HG03342 (cell line): ENCODE results near the gene FCER1G.
"Not testable (repeated sequence)": the region's sequence is repeated elsewhere in the genome, so short reads cannot be mapped to it uniquely, and the experiment has no call there.

ENCODE experiments used
- ATAC-seq: cut with Tn5 transposase; IDR thresholded peaks from one replicate; pipeline ENCODE4 v1.9.1; 2021; ENCODE audit warnings: mild to moderate bottlenecking, moderate library complexity; ENCODE audit not compliant: unreplicated experiment

Gene FCER1G

DNA sequence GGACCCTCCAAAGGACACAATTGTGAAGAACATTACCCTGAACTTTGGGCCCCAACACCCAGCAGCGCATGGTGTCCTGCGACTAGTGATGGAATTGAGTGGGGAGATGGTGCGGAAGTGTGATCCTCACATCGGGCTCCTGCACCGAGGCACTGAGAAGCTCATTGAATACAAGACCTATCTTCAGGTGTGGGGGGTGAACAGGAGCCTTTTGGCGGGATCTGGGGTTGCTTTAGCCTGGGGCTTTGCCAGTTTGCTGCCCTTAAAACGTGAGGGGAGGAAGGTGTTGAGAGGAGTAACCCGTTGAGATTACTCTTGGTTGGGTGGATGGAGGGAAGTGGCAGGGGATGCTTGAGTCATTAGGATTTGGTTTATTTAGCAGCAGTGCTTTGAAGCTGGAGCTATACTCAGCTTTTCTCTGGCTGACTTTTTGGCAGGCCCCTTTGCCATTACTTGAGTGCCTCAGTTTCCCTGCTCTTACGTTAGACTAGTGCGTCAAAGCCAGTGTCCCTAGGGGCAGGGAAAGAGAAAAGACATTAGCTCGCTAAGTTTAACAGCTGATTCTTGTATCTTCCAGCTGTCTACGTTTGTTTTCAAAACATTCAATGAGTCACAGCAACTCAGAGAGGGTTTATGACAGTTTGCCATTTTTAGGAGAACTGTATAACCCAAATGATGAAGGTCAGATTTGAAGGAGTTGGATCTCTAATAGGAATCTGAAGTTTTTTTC lies 8.5 kb upstream of the FCER1G start:
- no peak for ATAC-seq

DNA sequence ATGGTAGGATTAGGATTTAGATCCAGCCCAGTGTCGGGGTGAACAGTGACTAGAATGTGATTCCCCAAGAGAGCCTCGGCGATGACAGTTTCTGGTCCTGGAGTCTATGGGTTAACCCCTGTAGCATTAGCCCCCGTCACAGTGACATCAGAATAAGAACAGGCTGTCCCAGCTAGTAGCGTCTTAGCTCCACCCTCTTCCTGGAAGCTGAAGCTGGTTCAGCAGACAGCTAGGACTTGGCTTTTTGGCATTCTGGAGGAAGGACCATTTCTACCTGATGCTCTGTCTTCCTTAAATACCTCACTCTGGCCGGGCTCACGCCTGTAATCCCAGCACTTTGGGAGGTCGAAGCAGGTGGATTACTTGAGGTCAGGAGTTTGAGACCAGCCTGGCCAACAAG lies 7.9 kb upstream of the FCER1G start:
- no peak for ATAC-seq

DNA sequence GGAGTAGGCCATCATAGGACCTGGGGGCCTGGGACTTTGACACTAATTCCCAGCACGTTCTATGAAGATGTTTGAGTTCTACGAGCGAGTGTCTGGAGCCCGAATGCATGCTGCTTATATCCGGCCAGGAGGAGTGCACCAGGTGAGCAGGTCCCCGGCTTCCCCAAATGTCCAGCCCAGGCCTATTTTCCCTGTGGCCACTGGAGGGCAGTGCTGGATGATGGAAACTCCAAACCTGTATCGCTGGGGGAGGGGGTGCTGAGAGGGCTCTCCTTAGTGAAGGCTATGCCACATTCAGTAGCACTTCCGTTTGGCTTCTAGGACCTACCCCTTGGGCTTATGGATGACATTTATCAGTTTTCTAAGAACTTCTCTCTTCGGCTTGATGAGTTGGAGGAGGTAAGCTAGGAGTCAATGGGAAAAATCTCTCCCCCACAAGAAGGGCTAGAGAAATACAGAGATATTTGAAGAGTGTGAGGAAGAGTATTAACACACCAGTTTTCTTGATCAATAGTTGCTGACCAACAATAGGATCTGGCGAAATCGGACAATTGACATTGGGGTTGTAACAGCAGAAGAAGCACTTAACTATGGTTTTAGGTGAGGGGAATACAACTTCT lies 5.2 kb upstream of the FCER1G start:
- ATAC-seq, result no peak

DNA sequence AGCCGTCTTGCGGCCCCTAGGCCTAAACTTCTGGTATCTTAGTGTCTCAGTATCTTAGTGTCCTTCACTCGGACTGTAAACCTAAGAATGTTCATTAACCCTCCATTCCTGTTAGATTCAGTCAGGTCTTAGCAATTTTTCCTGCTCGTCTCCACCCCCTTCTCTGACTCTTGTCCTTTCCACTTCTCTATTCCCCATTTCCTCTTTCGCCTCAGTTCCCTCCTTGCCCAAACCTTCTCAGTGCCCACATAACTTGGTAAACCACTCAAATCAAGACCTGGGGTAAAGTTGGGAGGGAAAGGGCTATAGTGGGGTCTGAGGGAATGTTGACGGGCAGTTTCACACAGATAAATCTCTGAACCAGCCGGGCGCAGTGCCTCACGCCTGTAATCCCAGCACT lies 726 bp upstream of the FCER1G start:
- ATAC-seq, result no peak

DNA sequence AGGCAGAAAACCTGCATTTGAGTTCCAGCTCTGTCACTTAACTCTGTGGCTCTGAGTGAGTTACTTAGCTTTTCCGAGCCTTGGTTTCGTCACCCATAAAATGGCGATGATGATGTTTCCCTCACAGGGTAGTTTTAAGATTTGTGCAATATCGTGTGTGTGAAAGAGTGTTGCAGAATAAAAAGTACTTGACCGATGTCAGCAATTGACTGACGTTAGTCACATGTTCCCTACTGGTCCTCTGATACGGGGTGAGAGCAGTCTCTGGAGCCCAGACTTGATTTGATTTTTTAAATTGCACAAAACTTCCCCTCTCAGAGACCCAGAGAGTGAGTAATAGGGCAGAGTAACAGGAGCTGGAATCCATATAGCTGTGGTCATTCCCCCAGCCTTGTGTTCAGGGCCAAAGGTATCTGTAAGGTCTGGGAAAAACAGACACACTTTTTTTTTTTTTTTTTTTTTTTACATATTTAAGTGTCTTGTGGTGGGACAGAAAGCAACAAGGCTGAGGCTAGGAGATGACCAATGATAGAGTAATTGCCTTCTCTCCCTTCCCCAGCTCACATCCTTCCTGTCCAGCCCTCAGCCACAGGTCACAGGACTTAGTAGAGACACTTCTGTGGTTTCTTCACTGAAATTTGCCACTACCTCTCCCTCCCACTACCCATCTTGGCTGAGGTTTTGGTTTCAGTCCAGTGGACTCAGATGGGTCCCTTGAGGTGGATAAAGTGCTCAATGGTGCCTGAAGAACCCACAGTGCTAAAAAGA lies 2.0 kb downstream of the FCER1G start:
- peak; percentile 80 for ATAC-seq

DNA sequence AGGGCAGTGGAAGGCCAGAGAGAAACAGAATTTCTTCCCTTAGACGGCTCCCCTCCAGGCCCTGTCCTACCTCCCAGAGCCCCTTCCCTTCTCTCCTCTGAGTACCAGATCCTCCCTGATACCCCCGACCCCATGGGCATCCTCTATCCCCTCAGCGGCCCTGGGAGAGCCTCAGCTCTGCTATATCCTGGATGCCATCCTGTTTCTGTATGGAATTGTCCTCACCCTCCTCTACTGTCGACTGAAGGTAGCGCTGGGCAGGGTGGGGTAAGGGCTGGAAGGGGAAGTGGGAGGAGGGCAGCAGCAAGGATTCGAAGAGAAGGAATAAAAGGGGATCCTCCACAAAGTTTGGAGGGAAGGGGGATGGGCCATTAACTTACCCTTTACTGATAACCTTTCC lies 2.7 kb downstream of the FCER1G start:
- no peak for ATAC-seq

DNA sequence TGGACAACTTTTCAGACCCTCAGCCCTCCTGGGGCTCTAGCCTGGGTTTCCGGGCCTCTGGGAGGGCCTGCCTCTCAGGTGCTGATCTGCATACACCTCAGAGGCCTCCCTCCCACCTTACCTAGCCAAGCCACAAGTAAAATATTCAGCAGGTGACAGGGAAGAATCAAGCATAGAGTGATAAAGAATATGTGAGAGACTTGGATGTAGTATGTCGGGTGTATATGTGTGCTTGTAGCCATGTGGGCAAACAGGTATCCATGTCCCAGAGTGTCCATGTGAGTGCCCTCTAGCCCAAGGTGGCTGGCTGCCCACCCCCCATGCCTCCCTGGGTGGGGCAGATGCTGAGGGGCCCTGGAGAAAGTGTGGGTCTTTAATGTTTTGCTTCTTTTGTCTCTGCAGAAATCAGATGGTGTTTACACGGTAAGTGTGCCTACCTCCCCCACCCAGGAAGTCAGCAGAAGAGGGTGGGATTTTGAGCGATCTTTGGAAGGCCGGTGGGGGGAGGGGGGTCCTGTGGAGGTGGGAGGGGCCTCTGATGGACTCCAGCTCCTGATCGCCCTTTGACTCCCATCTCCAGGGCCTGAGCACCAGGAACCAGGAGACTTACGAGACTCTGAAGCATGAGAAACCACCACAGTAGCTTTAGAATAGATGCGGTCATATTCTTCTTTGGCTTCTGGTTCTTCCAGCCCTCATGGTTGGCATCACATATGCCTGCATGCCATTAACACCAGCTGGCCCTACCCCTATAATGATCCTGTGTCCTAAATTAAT lies 3.4 kb downstream of the FCER1G start:
- no peak for ATAC-seq

DNA sequence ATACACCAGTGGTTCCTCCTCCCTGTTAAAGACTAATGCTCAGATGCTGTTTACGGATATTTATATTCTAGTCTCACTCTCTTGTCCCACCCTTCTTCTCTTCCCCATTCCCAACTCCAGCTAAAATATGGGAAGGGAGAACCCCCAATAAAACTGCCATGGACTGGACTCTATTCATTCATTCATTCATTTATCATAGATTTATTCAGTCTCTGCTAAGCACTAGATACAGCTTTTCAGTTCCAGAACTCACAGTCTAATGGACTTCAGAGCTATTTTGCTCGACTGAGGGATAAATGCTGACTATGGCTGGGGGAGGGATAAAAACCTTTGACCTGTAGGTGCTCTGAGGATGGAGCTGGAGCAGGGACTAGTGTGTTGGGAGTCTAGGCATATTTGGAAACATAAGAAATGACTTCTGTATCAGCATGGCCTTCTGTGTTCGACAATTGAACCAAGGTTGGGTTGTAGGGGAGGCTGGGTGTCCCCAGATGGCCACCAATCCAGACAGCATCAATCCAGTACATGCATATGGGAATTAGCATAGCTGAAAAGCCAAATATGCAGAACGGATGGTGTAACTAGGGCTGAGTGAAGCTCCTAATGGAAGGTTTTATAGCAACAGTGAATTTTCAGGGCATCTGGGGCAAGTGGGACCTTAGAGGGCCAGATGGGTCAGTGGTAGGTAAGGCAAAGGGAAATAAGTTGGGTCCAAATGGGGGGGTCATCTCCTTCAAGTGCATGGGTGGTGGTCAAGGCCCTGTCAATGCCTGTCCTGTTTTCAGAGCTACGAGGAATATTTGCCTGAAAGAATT lies 4.2 kb downstream of the FCER1G start:
- no peak for ATAC-seq

DNA sequence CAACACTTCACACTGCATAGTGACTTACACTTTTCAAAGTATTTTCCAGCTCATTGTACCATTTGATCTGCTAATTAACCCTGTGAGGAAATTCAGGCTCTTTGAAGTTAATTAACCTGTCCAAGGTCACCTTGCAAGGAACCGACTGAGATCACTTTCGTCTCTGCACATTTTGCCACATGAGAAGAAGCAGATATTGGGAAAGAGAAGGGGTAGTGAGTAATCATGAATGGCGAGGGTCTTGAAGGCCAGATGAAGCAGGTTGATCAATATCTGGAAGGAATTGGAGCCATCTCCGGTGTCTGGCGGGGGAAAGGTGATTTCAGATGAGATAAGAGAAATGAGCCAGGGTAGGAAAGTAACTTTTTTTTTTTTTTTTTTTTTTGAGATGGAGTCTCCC lies 4.9 kb downstream of the FCER1G start:
- no peak for ATAC-seq

DNA sequence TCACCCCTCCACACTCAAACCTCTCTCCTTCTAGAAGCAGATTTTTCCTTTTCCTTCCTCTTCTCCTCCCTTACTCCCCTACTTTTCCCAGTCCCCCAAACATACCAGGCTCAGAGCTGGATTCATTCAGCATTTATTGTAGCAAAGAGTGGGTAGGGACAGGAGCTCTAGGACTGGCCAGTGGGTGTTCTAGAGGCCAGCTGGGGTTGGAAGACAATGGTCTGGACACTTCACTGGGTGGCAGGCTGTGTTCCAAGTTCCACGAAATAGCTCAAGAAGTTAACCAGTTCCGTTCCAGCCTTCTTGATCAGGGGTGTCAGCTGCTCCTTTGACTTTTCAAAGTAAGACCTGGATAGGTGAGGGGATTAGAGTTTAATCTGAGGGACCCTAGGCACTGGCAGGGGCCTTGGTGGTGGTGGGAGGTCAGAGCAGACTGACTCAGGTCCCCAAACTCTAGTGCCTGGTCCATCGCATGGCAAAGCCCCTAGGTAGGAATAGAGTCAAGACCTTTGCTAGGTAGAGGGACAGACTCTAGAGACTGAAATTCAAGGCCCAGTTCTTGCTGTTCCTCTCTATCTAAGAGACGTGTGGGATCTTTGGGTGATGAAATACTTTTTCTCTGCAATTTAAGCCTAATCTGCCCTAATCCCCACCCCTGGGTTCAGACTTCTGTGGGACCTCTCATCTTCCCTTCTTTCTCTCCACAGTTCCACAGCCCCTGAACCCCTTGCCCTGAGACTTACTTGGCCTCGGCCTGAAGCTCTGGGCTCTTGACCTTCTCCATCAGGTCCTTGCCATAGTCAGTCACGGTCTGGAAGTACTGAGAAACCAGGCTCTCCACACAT lies 7.3 kb downstream of the FCER1G start:
- ATAC-seq, result no peak

DNA sequence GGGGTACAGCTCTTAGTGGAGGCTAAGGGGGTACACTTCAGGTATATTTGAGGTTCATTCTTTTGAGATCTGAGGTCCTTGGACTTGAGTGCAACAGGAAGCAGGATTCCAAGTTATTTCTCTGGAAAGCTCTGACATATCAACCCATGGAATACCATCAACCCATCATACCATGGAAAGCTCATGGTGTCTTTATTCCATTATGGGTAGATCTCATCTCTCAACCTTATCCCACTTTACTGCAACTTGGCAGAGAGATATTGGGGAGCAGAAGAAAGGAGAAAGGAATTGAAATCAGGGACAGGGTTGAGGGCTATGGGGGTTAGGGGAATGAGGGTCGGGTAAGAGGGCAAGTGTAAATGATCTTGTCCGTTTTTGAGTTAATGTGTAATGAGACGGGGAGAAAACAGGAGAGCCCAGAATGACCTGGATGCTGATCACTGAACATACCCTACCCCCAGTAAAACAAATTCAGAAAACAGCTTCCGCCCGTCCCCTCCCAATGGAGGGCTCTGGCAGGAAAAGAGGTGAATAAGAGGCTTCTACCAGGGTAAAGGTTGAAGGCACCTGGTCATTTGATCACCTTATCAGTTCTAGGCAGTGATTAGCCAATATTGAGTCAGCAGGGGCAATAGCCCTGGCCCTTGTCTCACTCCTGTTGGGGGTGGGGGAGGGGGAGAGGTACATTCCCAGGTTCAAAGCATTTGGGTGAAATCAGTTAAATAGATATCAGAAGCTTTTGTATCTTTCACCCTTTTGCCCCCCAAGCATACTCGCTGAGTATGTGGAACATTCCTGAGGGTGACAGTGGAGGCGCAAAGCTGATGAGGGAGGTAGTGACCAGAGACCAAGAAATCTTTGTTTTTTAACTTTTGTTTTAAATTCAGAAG lies 9.0 kb downstream of the FCER1G start:
- ATAC-seq, result no peak

DNA sequence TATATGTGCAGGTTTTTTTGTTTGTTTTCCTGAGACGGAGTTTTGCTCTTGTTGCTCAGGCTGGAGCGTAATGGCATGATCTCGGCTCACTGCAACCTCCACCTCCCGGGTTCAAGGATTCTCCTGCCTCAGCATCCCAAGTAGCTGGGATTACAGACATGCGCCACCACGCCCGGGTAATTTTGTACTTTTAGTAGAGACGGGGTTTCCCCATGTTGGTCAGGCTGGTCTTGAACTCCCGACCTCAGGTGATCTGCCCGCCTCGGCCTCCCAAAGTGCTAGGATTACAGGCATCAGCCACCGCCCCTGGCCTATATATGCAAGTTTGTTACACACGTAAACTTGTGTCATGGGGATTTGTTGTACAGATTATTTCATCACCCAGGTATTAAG lies 9.6 kb downstream of the FCER1G start:
- not testable (repeated sequence) for ATAC-seq

DNA sequence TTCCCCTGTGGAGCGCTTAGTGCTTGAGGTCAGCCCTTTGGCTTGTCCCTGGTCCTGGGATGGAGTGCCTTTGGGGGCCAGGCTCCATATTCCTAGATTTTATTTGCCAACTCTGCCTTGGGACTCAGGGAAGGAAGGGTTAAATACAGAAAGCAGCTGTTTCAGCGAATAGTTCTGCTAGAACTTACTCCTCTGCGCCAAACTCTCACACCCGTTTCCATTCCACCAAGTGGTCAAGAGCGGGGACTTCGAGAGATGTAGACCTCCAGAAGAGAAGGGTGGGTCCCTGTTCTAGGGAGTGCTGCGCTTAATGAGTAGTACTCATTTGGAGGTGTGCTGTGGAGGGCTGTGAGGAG lies 10.1 kb downstream of the FCER1G start:
- ATAC-seq, result peak; percentile 1

DNA sequence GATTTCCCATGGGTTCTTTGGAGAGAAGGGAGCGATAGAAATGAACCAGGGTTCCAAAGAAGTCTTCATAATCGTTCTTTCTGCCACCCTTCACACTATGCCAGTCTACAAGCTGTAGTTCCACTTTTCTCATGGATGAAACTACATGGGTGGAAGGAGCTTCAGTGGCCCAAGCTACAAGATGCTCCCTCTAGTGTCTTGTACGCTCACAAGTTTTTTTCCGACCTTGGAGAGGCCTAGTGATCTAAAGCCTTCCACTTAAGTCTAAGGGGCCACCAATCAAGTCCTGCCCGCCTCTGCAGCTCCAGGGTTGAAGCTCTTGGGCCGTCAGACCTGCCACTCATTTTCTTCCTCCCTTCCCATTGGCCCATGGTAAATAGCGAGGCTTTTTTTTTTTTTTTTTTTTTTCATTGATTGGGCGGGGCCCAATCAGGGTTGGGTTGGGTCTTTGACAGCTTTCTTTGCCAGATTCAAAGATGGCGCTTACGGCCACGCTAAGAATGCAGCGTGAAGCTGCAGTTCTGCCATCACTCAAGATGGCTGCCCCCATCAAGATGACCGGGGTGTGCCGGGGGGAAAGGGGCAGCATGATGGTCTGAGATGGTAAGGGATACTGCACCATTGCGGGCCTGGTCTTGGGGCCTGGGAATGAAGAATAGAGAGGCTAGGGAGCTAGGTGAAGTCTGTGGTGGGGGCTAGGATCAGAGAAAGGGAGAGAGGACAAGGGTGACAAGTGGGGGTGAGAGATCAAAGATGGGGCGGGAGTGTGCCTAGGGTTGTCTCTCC lies 10.6 kb downstream of the FCER1G start, which contains the start of gene TOMM40L:
Gene TOMM40L, plus strand, starts transcription at position 527 of the 786 bp plus-strand sequence. CDS start 430 bp downstream, outside the sequence.
- peak; percentile 96 for ATAC-seq

DNA sequence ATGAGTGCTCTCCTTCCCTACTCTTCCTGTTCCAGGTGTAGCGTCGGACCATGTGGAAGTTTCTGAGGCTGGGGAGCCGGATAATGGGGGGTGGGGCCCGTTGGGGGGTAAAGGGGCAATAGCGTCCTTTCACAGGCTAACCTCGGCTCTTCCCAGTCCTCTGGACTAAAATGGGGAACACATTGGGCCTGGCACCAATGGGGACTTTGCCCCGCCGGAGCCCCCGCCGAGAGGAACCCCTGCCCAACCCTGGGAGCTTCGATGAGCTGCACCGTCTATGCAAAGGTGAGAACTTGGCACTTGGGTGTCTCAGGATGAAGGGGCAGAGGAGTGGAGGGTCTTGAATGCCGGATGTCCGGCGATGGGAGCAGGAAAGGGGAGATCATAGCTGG lies 11.2 kb downstream of the FCER1G start:
- no peak for ATAC-seq

DNA sequence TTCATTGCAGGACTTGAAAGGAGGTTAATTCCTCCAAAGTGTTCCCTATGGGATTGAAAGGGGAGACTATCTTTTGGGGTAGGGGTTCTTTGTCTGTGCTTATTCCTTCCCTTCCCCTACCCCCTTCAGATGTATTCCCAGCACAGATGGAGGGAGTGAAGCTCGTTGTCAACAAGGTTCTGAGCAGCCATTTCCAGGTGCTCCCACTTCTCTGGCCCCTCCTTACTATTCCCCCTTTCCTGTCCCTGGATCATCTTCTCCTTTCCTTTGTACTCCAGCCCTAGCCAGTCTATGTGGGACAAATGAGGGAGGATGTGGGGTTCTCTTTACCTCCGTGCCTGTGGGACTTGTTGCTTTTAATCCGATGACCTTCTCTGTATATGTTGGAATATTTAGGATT lies 11.7 kb downstream of the FCER1G start:
- no peak for ATAC-seq

DNA sequence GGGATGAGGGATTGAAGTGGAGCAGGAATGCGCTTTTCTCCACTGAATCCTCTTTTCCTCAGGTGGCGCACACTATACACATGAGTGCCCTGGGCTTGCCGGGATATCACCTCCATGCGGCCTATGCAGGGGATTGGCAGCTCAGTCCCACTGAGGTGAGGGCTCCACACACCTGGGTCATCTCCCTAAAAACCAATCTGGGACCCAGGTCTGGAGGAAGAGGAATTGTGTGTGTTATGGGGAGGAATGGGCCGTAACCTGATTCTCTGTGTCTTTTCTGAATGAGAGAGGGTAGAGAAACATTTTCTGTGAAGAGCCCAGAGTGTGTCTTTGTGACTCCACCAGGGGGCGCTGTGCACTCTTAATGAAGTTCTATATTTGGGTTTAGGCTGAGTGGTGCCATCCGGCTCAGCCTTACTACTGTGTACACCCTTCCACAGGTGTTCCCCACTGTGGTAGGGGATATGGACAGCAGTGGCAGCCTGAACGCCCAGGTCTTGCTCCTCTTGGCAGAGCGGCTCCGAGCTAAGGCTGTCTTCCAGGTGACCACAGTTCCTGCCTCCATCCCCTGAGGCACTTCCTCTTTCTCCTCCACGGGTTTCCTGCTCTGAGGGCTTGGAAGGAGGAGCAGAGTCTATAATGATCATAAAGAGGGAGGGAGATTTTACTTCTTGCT lies 12.2 kb downstream of the FCER1G start:
- ATAC-seq, result peak; percentile 37
